DMS79 (cell line): ENCODE measurements around the gene CDK19.

Experiments used
- DNase-seq: peaks from one replicate; lab custom pipeline; 2025; lab: John Stamatoyannopoulos, UW

The CDK19 gene

GRCh38 chr6:110575925-110576463 lies 239.3 kb downstream of the CDK19 start:
- DNase-seq: no peak

- no peak for DNase-seq
These were observed 240.5 kb downstream of the CDK19 start for GRCh38 chr6:110574817-110575216.

GRCh38 chr6:110573537-110573936 lies 241.7 kb downstream of the CDK19 start:
- DNase-seq: no peak

DNA sequence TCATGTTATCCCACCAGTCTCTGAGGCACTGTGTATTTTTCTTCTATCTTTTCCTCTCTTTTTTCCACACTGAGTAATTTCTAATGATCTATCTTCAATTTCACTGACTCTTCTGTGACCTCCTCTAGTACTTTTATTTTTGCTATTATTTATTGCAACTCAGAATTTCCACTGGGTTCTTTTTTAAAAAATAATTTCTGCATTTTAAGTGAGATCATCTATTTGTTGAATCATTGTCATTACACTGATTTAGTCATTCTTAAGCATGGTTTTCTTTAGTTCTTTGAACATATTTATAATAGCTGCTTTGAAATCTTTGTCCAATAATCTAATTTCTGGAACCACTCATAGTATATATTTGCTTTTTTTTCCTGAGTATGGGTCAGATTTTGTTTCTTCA lies 242.1 kb downstream of the CDK19 start:
- no peak for DNase-seq

- DNase-seq: no peak
These were observed 247.1 kb downstream of the CDK19 start for GRCh38 chr6:110567957-110568696.

- no peak for DNase-seq
These were observed 248.7 kb downstream of the CDK19 start for GRCh38 chr6:110566346-110567125.

- no peak for DNase-seq
These were observed 250.4 kb downstream of the CDK19 start for GRCh38 chr6:110564703-110565421.

GRCh38 chr6:110563711-110564110 lies 251.6 kb downstream of the CDK19 start:
- DNase-seq: peak; percentile 69

DNA sequence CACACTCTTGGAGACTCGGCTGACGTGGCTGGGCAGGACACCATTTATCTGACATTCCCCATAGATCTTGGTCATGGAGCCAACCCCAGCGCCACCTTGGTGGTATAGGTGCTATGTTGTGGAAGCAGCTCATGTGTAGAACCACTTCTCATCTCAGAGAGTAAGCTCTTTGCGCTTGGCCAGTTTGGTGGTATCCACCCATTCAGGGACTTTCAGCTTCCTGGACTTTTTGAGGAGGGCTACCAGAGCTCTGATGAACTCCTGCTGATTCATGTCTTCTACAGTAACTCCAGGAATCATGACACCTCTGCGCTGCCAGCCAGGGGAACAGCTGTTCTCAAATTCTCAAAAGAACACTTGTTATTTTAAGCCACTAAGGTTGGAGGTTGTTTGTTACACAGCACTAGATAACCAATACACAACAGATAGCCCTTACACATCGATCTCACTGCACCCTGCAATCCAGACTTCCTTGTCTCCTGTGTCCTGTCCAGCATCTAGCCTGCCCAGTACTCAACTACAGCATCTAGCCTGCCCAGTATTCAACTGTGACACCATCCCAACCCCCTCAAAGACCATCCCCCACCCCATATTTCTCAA lies 252.9 kb downstream of the CDK19 start:
- no peak for DNase-seq

GRCh38 chr6:110561696-110562095 lies 253.6 kb downstream of the CDK19 start:
- DNase-seq: no peak

DNA sequence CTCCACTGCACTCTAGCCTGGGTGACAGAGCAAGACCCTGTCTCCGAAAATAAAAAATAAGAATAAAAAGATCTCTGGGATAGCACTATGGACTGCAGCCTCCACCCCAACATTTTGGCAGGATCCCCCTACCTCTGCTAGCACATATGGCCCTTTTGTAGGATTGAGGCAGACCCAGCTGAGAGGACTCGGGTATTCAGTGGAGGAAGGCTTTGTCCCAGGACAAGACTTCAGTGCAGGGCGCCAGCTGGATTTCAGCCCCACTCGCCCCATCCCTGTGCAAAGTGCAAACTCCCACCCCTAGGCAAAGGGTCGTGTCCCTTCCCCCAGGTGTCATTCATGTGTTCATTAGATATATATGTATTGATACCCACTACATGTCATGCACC lies 254.3 kb downstream of the CDK19 start:
- no peak for DNase-seq

DNA sequence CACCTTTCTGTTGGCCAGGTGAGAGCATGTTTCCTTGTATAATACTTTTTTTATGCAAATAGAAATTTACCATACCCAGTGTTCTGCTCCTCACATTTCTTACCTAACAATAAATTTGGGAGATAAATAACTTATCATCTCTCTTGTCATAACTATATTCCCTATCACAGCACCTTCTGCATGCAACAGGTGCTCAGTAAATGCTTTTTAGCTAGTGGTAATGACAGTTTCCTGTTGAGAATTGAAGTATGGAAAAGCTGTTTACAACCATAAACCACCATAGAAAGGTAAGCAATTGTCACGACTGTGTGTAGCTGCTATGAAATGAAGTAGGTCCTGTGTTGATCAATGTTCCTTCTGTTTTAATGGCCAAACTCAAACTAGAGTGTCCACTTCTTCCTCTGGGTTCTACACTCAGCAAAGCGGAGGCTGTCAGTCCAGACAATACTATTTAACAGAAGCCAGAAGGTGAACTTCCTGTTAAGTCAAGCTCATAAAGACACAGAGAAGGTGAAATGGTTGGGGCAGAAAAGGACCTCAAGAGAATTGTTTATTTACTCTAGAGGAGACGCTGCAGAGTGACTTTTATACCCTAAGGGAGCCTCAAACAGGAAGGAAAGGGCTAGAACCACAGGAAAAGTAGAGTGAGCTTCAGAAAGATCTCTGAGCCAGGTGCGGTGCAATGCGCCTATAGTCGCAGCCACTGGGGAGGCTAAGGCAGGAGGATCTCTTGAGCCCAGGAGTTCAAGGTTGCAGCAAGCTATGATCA lies 254.8 kb downstream of the CDK19 start:
- DNase-seq: no peak
